ENCODE data around the gene RPS26. TPM values are rescaled to one million over a fixed set of nuclear protein-coding genes. Genes with fewer than 3 reads are reported as not detected.
"Not testable (repeated sequence)": the region's sequence is repeated elsewhere in the genome, so short reads cannot be mapped to it uniquely, and the experiment has no call there.

The RPS26 gene
- total RNA-seq, 2 donors from 2014 or later = 284 to 1,659 TPM

DNA sequence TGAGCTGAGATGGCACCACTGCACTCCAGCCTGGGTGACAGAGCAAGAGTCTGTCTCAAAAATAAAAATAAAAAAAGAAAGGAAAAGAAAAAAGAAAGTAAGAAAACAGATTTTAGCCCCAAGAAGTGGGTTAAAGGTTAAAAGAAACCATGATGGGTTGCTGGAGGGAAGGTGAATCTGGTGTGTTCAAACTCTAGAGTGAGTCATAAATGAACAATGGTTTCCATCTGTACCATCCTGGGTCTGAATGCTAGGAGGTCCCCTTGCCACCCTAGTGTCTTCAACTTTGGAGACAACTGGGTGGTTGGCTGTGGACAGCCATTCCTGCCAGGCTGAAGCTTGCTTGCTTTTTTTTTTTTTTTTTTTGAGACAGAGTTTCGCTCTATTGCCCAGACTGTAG lies 1.6 kb upstream of the RPS26 start:
- TF ChIP-seq, protein P1, sequence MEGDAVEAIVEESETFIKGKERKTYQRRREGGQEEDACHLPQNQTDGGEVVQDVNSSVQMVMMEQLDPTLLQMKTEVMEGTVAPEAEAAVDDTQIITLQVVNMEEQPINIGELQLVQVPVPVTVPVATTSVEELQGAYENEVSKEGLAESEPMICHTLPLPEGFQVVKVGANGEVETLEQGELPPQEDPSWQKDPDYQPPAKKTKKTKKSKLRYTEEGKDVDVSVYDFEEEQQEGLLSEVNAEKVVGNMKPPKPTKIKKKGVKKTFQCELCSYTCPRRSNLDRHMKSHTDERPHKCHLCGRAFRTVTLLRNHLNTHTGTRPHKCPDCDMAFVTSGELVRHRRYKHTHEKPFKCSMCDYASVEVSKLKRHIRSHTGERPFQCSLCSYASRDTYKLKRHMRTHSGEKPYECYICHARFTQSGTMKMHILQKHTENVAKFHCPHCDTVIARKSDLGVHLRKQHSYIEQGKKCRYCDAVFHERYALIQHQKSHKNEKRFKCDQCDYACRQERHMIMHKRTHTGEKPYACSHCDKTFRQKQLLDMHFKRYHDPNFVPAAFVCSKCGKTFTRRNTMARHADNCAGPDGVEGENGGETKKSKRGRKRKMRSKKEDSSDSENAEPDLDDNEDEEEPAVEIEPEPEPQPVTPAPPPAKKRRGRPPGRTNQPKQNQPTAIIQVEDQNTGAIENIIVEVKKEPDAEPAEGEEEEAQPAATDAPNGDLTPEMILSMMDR (IDR thresholded peaks at IDR 0.05) = no peak
- TF ChIP-seq POLR2A (IDR thresholded peaks at IDR 0.05) (no peak), POLR2AphosphoS5 (IDR thresholded peaks at IDR 0.05) (no peak)
- no peaks in the 10 kb centered on the region for H3K36me3 ChIP-seq
- WGBS = 95% methylated on average over 1 of the region's 1 CpG
- H3K27ac ChIP-seq = no peak overlapping the region
- H3K27me3 ChIP-seq (replicated peaks; ENCODE audit: insufficient read depth) = no peaks in the 10 kb centered on the region
- no peak overlapping the region for H3K4me3 ChIP-seq
- no peak for DNase-seq (ENCODE audit: low spot score)
- no peaks in the 10 kb centered on the region for H3K4me1 ChIP-seq (replicated peaks)
- intact Hi-C loops (cut with DNase I) = loop anchor here (5.0 to 10.0 kb wide), 3 partner anchors 43 to 305 kb away; partner anchors contain the start of genes ORMDL2, SARNP and SUOX
- H3K9me3 ChIP-seq = no peaks in the 10 kb centered on the region

DNA sequence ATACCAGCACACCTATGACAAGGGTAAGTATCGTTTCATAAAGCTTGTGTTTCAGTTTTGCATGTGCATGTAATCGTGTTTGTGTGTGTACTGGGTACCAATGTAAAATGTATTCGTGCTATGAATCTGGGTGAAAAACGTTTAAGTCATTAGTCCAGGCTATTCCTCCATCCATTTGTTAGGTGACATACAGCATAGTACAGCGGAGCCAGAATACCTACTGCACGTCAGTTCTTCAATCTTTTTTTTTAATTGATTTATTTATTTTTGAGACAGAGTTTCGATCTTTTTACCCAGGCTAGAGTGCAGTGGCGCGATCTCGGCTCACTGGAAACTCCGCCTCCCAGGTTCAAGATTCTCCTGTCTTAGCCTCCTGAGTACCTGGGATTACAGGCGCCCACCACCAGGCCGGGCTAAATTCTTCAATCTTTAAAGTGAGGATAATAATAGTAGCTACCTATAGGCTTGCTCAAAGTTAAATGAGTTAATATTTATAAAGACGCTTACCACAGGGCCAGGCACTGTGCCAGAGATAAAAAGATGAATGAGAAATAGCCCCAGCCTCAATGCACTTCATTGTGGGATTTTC lies 661 bp upstream of the RPS26 start:
- Histone ChIP-seq H3K9me3 (no peaks in the 10 kb centered on the region), H3K4me3 (peak overlapping the region; percentile 63 to 85), H3K4me1 (replicated peaks) (no peaks in the 10 kb centered on the region), H3K27me3 (replicated peaks; ENCODE audit: insufficient read depth) (no peaks in the 10 kb centered on the region), H3K27ac (peak overlapping the region; percentile 84 to 94), H3K36me3 (no peaks in the 10 kb centered on the region)
- 54% methylated on average over 14 of the region's 14 CpGs for WGBS
- intact Hi-C loops (cut with DNase I) = loop anchor here (5.0 to 10.0 kb wide), 3 partner anchors 44 to 306 kb away; partner anchors contain the start of genes ORMDL2, SARNP and SUOX
- DNase-seq (ENCODE audit: low spot score) = no peak
- TF ChIP-seq POLR2A (IDR thresholded peaks at IDR 0.05) (no peak), POLR2AphosphoS5 (IDR thresholded peaks at IDR 0.05) (no peak)
- TF ChIP-seq, protein P1 (IDR thresholded peaks at IDR 0.05) = peak in 1 of 4 experiments; percentile 6

DNA sequence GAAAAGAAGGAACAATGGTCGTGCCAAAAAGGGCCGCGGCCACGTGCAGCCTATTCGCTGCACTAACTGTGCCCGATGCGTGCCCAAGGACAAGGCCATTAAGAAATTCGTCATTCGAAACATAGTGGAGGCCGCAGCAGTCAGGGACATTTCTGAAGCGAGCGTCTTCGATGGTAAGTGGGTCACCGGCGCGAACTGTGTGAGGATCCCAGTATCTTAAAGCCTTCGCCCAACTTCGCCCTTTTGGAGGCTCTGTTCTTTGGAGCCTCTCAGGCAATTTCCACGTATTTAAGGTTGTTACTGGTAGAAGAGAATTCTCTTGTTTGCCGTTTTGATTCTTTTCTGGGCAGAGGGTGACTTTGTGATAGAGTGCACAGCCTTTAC lies 704 bp downstream of the RPS26 start:
- not testable (repeated sequence) for H3K9me3 ChIP-seq; H3K27me3 ChIP-seq (replicated peaks; ENCODE audit: insufficient read depth); DNase-seq (ENCODE audit: low spot score); H3K4me1 ChIP-seq (replicated peaks); H3K36me3 ChIP-seq
- peak overlapping the region; percentile 84 to 94 for H3K27ac ChIP-seq
- H3K4me3 ChIP-seq = peak overlapping the region; percentile 63 to 85
- 1% methylated on average over 20 of the region's 20 CpGs for WGBS
- intact Hi-C loops (cut with DNase I) = loop anchor here (5.0 to 10.0 kb wide), 3 partner anchors 45 to 308 kb away; partner anchors contain the start of genes ORMDL2, SARNP and SUOX

DNA sequence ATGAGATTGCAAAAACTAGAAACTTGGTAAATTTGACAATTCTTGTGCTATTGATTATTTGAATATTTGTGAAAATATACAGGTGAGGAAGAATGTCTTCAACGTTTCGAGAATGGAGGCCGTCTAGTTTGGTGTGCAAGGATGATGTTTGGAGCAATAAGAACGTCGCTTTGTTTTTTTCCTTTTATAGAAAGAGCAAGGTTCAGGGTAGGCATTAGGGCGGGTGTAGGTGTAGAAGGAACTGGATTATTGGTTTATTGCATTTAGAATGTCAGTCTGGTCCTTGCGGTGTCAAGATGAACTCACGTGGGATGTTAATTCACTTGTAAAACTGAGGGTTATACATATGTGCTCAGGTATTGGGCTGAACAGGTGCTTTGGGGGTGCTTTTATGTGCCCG lies 1.1 kb downstream of the RPS26 start:
- 33% methylated on average over 9 of the region's 9 CpGs for WGBS
- intact Hi-C loops (cut with DNase I) = loop anchor here (5.0 to 10.0 kb wide), 3 partner anchors 46 to 308 kb away; partner anchors contain the start of genes ORMDL2, SARNP and SUOX

DNA sequence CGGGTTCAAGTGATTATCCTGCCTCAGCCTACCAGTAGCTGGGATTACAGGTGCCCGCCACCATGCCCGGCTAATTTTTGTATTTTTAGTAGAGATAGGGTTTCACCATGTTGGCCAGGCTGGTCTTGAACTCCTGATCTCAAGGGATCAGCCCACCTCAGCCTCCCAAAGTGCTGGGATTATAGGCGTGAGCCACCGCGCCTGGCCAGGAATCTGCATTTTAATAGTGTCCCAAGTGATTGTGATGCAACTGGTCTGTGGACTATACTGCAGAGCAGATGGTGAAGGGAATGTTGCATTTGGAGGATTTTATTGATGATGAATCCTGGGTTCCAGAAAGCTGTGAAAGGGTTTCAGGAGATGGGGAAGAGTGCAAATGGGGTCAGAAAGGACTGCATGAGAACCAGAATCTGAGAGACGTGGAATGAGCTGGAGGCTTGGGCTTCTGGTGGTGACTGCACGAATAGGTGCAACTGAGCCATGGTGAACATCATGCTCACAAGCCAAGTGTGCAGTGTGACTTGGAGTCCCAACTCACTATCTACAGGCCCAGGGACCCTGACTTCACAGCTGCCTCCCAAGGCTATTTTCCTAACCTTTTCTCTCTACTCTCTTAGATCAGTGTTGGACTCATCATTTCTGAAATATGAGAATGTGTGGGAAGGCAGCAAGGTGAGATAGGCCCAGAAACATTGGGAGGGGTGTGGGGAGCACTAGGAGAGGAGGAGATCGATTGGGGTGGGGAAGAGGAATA lies 4.5 kb downstream of the RPS26 start:
- Histone ChIP-seq H3K4me1 (replicated peaks) (no peaks in the 10 kb centered on the region), H3K27me3 (replicated peaks; ENCODE audit: insufficient read depth) (no peaks in the 10 kb centered on the region), H3K9me3 (no peaks in the 10 kb centered on the region), H3K4me3 (no peak overlapping the region), H3K27ac (no peak overlapping the region), H3K36me3 (no peaks in the 10 kb centered on the region)
- no peak for TF ChIP-seq POLR2A (IDR thresholded peaks at IDR 0.05)
- TF ChIP-seq, protein P1 (IDR thresholded peaks at IDR 0.05) = no peak
- no peak for TF ChIP-seq POLR2AphosphoS5 (IDR thresholded peaks at IDR 0.05)
- DNase-seq (ENCODE audit: low spot score) = no peak
- 87% methylated on average over 9 of the region's 9 CpGs for WGBS
- intact Hi-C loops (cut with DNase I) = loop anchor here (5.0 to 10.0 kb wide), 2 partner anchors 56 to 311 kb away; partner anchors contain the start of gene PA2G4

More for the DNA sequence above, 1.1 kb downstream of the RPS26 start:
- Histone ChIP-seq H3K27me3 (replicated peaks; ENCODE audit: insufficient read depth) (no peaks in the 10 kb centered on the region), H3K9me3 (no peaks in the 10 kb centered on the region), H3K4me3 (peak overlapping the region; percentile 63 to 85), H3K36me3 (no peaks in the 10 kb centered on the region), H3K27ac (peak overlapping the region; percentile 84 to 94), H3K4me1 (replicated peaks) (no peaks in the 10 kb centered on the region)
- no peak for TF ChIP-seq POLR2AphosphoS5 (IDR thresholded peaks at IDR 0.05)
- TF ChIP-seq, protein P1 (IDR thresholded peaks at IDR 0.05) = no peak
- TF ChIP-seq POLR2A (IDR thresholded peaks at IDR 0.05) = no peak
- DNase-seq (ENCODE audit: low spot score) = no peak

Data from prostate gland (tissue), 2 donors.